ENCODE data around the gene THADA.

Gene THADA

GRCh38 chr2:43218702-43219382 lies 377.0 kb downstream of the THADA start:
- Histone ChIP-seq H3K27ac (peak overlapping the region; percentile 53 to 100 (median 97)), H3K36me3 (peaks cover 18 to 25% (median 20%) of the 10 kb centered on the region in 11 experiments), H4K20me1 (peaks cover 13 to 37% (median 23%) of the 10 kb centered on the region in 11 experiments; a peak in 21 of 22 replicates), H3K9me3 (replicated peaks in 1 of 11) (no peaks in the 10 kb centered on the region; a peak in 2 of 22 replicates), H3K9ac (peak overlapping the region; percentile 91 to 100 (median 98)), H3K4me1 (peaks cover 51 to 92% (median 72%) of the 10 kb centered on the region in 10 experiments), H3K4me3 (peak overlapping the region; percentile 75 to 95 (median 89)), H3K4me2 (peak overlapping the region; percentile 90 to 99 (median 97)), H3K27me3 (no peaks in the 10 kb centered on the region)
- TF ChIP-seq Cebpa-rat (IDR thresholded peaks at IDR 0.05): no peak

- TF ChIP-seq Cebpa-rat (IDR thresholded peaks at IDR 0.05): no peak
- H3K4me3 ChIP-seq: peak overlapping the region; percentile 75 to 95 (median 89); a peak in 17 of 20 replicates
- H3K27me3 ChIP-seq: no peaks in the 10 kb centered on the region
Measured at GRCh38 chr2:43218155-43218701, 377.6 kb downstream of the THADA start.

GRCh38 chr2:43217228-43218154 lies 378.3 kb downstream of the THADA start:
- peaks cover 1 to 23% (median 10%) of the 10 kb centered on the region in 11 experiments; a peak in 18 of 22 replicates for H4K20me1 ChIP-seq
- H3K9me3 ChIP-seq (replicated peaks in 1 of 11): no peaks in the 10 kb centered on the region
- no peak for TF ChIP-seq Cebpa-rat (IDR thresholded peaks at IDR 0.05)
- H3K4me3 ChIP-seq: peak overlapping the region; percentile 75 to 95 (median 89); a peak in 15 of 20 replicates
- H3K36me3 ChIP-seq: peaks cover 5 to 11% (median 7%) of the 10 kb centered on the region in 11 experiments; a peak in 21 of 22 replicates
- H3K27me3 ChIP-seq: no peaks in the 10 kb centered on the region
- peaks cover 64 to 100% (median 86%) of the 10 kb centered on the region in 10 experiments for H3K4me1 ChIP-seq
- peak overlapping the region; percentile 90 to 99 (median 97) for H3K4me2 ChIP-seq
- peak overlapping the region; percentile 53 to 100 (median 97); a peak in 21 of 22 replicates for H3K27ac ChIP-seq
- H3K9ac ChIP-seq: peak overlapping the region; percentile 52 to 100 (median 98); a peak in 21 of 22 replicates

More at GRCh38 chr2:43218155-43218701, 377.6 kb downstream of the THADA start:
- H4K20me1 ChIP-seq: peaks cover 7 to 31% (median 17%) of the 10 kb centered on the region in 11 experiments; a peak in 20 of 22 replicates
- peaks cover 12 to 19% (median 14%) of the 10 kb centered on the region in 11 experiments for H3K36me3 ChIP-seq
- H3K27ac ChIP-seq: peak overlapping the region; percentile 53 to 100 (median 97); a peak in 21 of 22 replicates
- no peaks in the 10 kb centered on the region; a peak in 2 of 22 replicates for H3K9me3 ChIP-seq (replicated peaks in 1 of 11)
- H3K9ac ChIP-seq: peak overlapping the region; percentile 52 to 100 (median 98); a peak in 21 of 22 replicates
- peak overlapping the region; percentile 90 to 99 (median 97) for H3K4me2 ChIP-seq
- peaks cover 57 to 98% (median 78%) of the 10 kb centered on the region in 10 experiments for H3K4me1 ChIP-seq

GRCh38 chr2:43216629-43217028 lies 379.2 kb downstream of the THADA start:
- TF ChIP-seq Cebpa-rat (IDR thresholded peaks at IDR 0.05): no peak
- Histone ChIP-seq H4K20me1 (peaks cover 0 to 15% (median 1%) of the 10 kb centered on the region in 11 experiments; a peak in 11 of 22 replicates), H3K4me1 (peaks cover 73 to 100% (median 94%) of the 10 kb centered on the region in 10 experiments), H3K27me3 (no peaks in the 10 kb centered on the region), H3K9me3 (replicated peaks in 1 of 11) (no peaks in the 10 kb centered on the region), H3K4me3 (no peak overlapping the region), H3K36me3 (peaks cover 0 to 3% (median 0%) of the 10 kb centered on the region in 11 experiments; a peak in 4 of 22 replicates), H3K27ac (peak overlapping the region in 6 of 11 experiments; percentile 35 to 100 (median 98); a peak in 9 of 22 replicates), H3K9ac (peak overlapping the region in 1 of 11 experiments; percentile 4; a peak in 2 of 22 replicates), H3K4me2 (peak overlapping the region in 9 of 11 experiments; percentile 29 to 96 (median 89); a peak in 11 of 22 replicates)

- Histone ChIP-seq H3K4me1 (peaks cover 82 to 100% (median 95%) of the 10 kb centered on the region in 10 experiments), H3K27me3 (no peaks in the 10 kb centered on the region), H3K27ac (peak overlapping the region in 7 of 11 experiments; percentile 93 to 100 (median 98); a peak in 13 of 22 replicates), H4K20me1 (peaks cover 0 to 8% (median 0%) of the 10 kb centered on the region in 11 experiments; a peak in 3 of 22 replicates), H3K4me2 (peak overlapping the region; percentile 53 to 96 (median 90)), H3K4me3 (no peak overlapping the region), H3K9ac (peak overlapping the region in 3 of 11 experiments; percentile 9 to 82 (median 21); a peak in 7 of 22 replicates), H3K9me3 (replicated peaks in 1 of 11) (no peaks in the 10 kb centered on the region), H3K36me3 (no peaks in the 10 kb centered on the region)
- no peak for TF ChIP-seq Cebpa-rat (IDR thresholded peaks at IDR 0.05)
Measured at GRCh38 chr2:43215673-43216255, 380.1 kb downstream of the THADA start.

GRCh38 chr2:43214253-43214652 lies 381.6 kb downstream of the THADA start:
- no peaks in the 10 kb centered on the region for H3K9me3 ChIP-seq (replicated peaks in 1 of 11)

GRCh38 chr2:43212931-43213330 lies 382.9 kb downstream of the THADA start:
- peak overlapping the region; percentile 82 to 96 (median 91) for H3K4me2 ChIP-seq
- no peaks in the 10 kb centered on the region for H4K20me1 ChIP-seq
- H3K27ac ChIP-seq: peak overlapping the region; percentile 68 to 100 (median 95); a peak in 21 of 22 replicates
- peaks cover 81 to 100% (median 98%) of the 10 kb centered on the region in 10 experiments for H3K4me1 ChIP-seq
- no peaks in the 10 kb centered on the region for H3K27me3 ChIP-seq
- TF ChIP-seq Cebpa-rat (IDR thresholded peaks at IDR 0.05): peak in 10 of 11 experiments; percentile 22 to 92 (median 88); a peak in 17 of 22 replicates
- peak overlapping the region in 2 of 10 experiments; percentile 16 to 17; a peak in 4 of 20 replicates for H3K4me3 ChIP-seq
- no peaks in the 10 kb centered on the region for H3K36me3 ChIP-seq
- no peaks in the 10 kb centered on the region for H3K9me3 ChIP-seq (replicated peaks in 1 of 11)
- peak overlapping the region; percentile 37 to 86 (median 79); a peak in 21 of 22 replicates for H3K9ac ChIP-seq

More at GRCh38 chr2:43214253-43214652, 381.6 kb downstream of the THADA start:
- H3K4me3 ChIP-seq: no peak overlapping the region
- H3K4me1 ChIP-seq: peaks cover 90 to 100% (median 98%) of the 10 kb centered on the region in 10 experiments
- no peaks in the 10 kb centered on the region for H3K27me3 ChIP-seq
- H3K36me3 ChIP-seq: no peaks in the 10 kb centered on the region
- peak overlapping the region; percentile 82 to 96 (median 91) for H3K4me2 ChIP-seq
- H4K20me1 ChIP-seq: no peaks in the 10 kb centered on the region
- TF ChIP-seq Cebpa-rat (IDR thresholded peaks at IDR 0.05): no peak
- peak overlapping the region in 9 of 11 experiments; percentile 0 to 86 (median 82); a peak in 14 of 22 replicates for H3K9ac ChIP-seq
- peak overlapping the region in 10 of 11 experiments; percentile 34 to 100 (median 96); a peak in 19 of 22 replicates for H3K27ac ChIP-seq
